Transverse colon (tissue), 4 donors: ENCODE measurements around the gene XPO6. TPM values are rescaled to one million over a fixed set of nuclear protein-coding genes. Genes with fewer than 3 reads are reported as not detected.

Experiments
- DNase-seq: peaks from one replicate; pipeline ENCODE4 v3.0.0-alpha.2; 2019
- H3K27ac ChIP-seq, 4 donors: fragments of 200-600 bp; sonication (generic); 2 replicates each; pipeline ENCODE4 v1.5.1; 2016 to 2018; ENCODE audit warnings: inconsistent platforms in 4 of 4
- H3K27me3 ChIP-seq: fragments of 200-600 bp; sonication (generic); 2 replicates; pipeline ENCODE4 v1.5.1; 2017; ENCODE audit warnings: inconsistent platforms
- H3K36me3 ChIP-seq, 4 donors: fragments of 200-600 bp; sonication (generic); 2 replicates each; pipeline ENCODE4 v1.5.1; 2017 to 2019; ENCODE audit warnings: inconsistent platforms in 4 of 4
- H3K4me1 ChIP-seq, 4 donors: fragments of 200-600 bp; sonication (generic); 2 replicates each; pipeline ENCODE4 v1.5.1; 2017 to 2020; ENCODE audit warnings: inconsistent platforms in 4 of 4
- H3K4me3 ChIP-seq, 4 donors: fragments of 200-600 bp; sonication (generic); 1 replicate in 1 of 4; 2 replicates in 3 of 4; pipeline versions ENCODE4 v1.5.1 to v1.6.1; 2017 to 2019; ENCODE audit warnings: inconsistent platforms in 4 of 4
- H3K9me3 ChIP-seq, 2 donors: fragments of 200-600 bp; sonication (generic); 2 replicates each; pipeline ENCODE4 v1.5.1; 2017 to 2019; ENCODE audit warnings: inconsistent platforms in 2 of 2
- CTCF ChIP-seq, 5 experiments: fragments of 200-600 bp in 3 of 5; fragments of 450-650 bp in 2 of 5; sonication (generic) in 3 of 5; IDR thresholded peaks; 1 replicate in 2 of 5; 2 replicates in 3 of 5; pipeline ENCODE4 v1.5.1; 2016 to 2017; ENCODE audit warnings: antibody characterized with exemption in 5 of 5, inconsistent platforms in 3 of 5, mild to moderate bottlenecking in 2 of 5, moderate library complexity in 1 of 5
- EP300 ChIP-seq: sonication (generic); formaldehyde crosslinking; IDR thresholded peaks from one replicate; pipeline ENCODE4 v1.6.1; 2017; ENCODE audit warnings: antibody characterized with exemption, low read depth
- POLR2A ChIP-seq: fragments of 450-650 bp; IDR thresholded peaks from one replicate; pipeline ENCODE4 v1.6.1; 2016; ENCODE audit warnings: antibody characterized with exemption, mild to moderate bottlenecking, moderate library complexity
- POLR2AphosphoS5 ChIP-seq, 3 donors: sonication (generic); formaldehyde crosslinking; IDR thresholded peaks; one replicate each; pipeline ENCODE4 v1.6.1; 2016; ENCODE audit warnings: antibody characterized with exemption in 3 of 3
- WGBS, 2 donors: methylation state at CpG; one replicate each; pipeline ENCODE4 v1.1.5; 2018; ENCODE audit warnings: low coverage in 1 of 2; 5-methylcytosine and 5-hydroxymethylcytosine counted together
- in situ Hi-C, 4 donors: fragments of 200-750 bp; cut with MboI; loops; one replicate each; pipeline versions ENCODE4 v1.15.0 to v1.15.1; 2017; ENCODE audit warnings: low sequenced_read_pairs in 3 of 4, low pct_ligation_motif_present in 1 of 4, low pct_unique_long_range_greater_than_20kb in 1 of 4
- intact Hi-C: fragments of 100-400 bp; cut with DNase I; formaldehyde crosslinking; loops from one replicate; pipeline ENCODE4 v1.15.1; 2023; ENCODE audit warnings: low total_unique reads
- total RNA-seq, 4 donors: library from RNA; depleted of rRNA; stranded (reverse); fragments of >200 nt; gene quantifications; one replicate each; pipeline ENCODE4 v1.1.0, GENCODE V29; 2016

Gene XPO6
- total RNA-seq, 4 donors from 2014 or later = 140 to 254 (median 204) TPM

- in situ Hi-C loops = loop anchor here in 2 of 4 donors (25.0 kb wide), 1 partner anchor 450 kb away; no protein-coding TSS in a partner anchor
- Histone ChIP-seq H3K36me3 (no peaks in the 10 kb centered on the region), H3K27me3 (peaks cover 62% of the 10 kb centered on the region), H3K27ac (no peak overlapping the region), H3K4me1 (peaks cover 0 to 5% (median 0%) of the 10 kb centered on the region in 4 donors), H3K4me3 (peak overlapping the region in 2 of 4 donors; percentile 21 to 42), H3K9me3 (no peaks in the 10 kb centered on the region)
- DNase-seq = no peak
- TF ChIP-seq POLR2A (no peak), POLR2AphosphoS5 (IDR thresholded peaks at IDR 0.05) (no peak), EP300 (no peak), CTCF (IDR thresholded peaks at IDR 0.05) (no peak)
- intact Hi-C loops = loop anchor here (10.0 kb wide), 1 partner anchor 328 kb away; no protein-coding TSS in a partner anchor
- WGBS, 2 donors = 27% methylated on average over 17 of the region's 39 CpGs; no CpG with 5 or more reads in 1 of the 2 donors
Observed at GRCh38 chr16:28062261-28062846, 149.4 kb downstream of the XPO6 start.

GRCh38 chr16:28061352-28062101 lies 150.2 kb downstream of the XPO6 start:
- intact Hi-C loops (loop anchor here (10.0 kb wide), 1 partner anchor 327 kb away; no protein-coding TSS in a partner anchor), in situ Hi-C loops (loop anchor here in 2 of 4 donors (25.0 kb wide), 1 partner anchor 449 kb away; no protein-coding TSS in a partner anchor)
- WGBS, 2 donors = 69% methylated on average over 10 of the region's 10 CpGs; no CpG with 5 or more reads in 1 of the 2 donors
- no peak overlapping the region for H3K27ac ChIP-seq
- no peaks in the 10 kb centered on the region for H3K36me3 ChIP-seq
- peaks cover 0 to 5% (median 0%) of the 10 kb centered on the region in 4 donors for H3K4me1 ChIP-seq
- H3K4me3 ChIP-seq = no peak overlapping the region
- TF ChIP-seq EP300 (no peak), CTCF (IDR thresholded peaks at IDR 0.05) (no peak), POLR2A (no peak)
- no peaks in the 10 kb centered on the region for H3K9me3 ChIP-seq
- no peak for DNase-seq
- peaks cover 62% of the 10 kb centered on the region for H3K27me3 ChIP-seq

- intact Hi-C loops = loop anchor here (10.0 kb wide), 1 partner anchor 325 kb away; no protein-coding TSS in a partner anchor
- no peak overlapping the region for H3K27ac ChIP-seq
- no peaks in the 10 kb centered on the region for H3K36me3 ChIP-seq
- DNase-seq = no peak
- H3K4me1 ChIP-seq = peaks cover 0 to 5% (median 0%) of the 10 kb centered on the region in 4 donors
- no peaks in the 10 kb centered on the region for H3K9me3 ChIP-seq
- in situ Hi-C loops = loop anchor here in 2 of 4 donors (25.0 kb wide), 1 partner anchor 448 kb away; no protein-coding TSS in a partner anchor
- WGBS, 2 donors = 20 to 36% methylated on average over 2 to 12 of the region's 12 CpGs
- H3K27me3 ChIP-seq = peaks cover 63% of the 10 kb centered on the region
- H3K4me3 ChIP-seq = no peak overlapping the region
- TF ChIP-seq POLR2AphosphoS5 (IDR thresholded peaks at IDR 0.05) (no peak), POLR2A (no peak), CTCF (IDR thresholded peaks at IDR 0.05) (no peak), EP300 (no peak)
Observed at GRCh38 chr16:28059841-28060575, 151.8 kb downstream of the XPO6 start.
